MM.1S (cell line): Measurements from ENCODE around the gene PLCG1.

Experiments
- DNase-seq: peaks from one replicate; pipeline ENCODE4 v3.0.0-alpha.2; 2015
- H2AFZ ChIP-seq: fragments of 300-600 bp; sonication (generic); 2 replicates; pipeline ENCODE4 v1.6.0; 2016; ENCODE audit warnings: antibody characterized with exemption, low read length
- H3F3A ChIP-seq: fragments of 300-600 bp; sonication (generic); 2 replicates; pipeline ENCODE4 v1.6.1; 2016; ENCODE audit warnings: mild to moderate bottlenecking, antibody characterized with exemption, low read length, moderate library complexity, mixed read lengths; ENCODE audit not compliant: insufficient read depth
- H3K27ac ChIP-seq: fragments of 300-600 bp; sonication (generic); 2 replicates; pipeline ENCODE4 v1.5.1; 2016; ENCODE audit warnings: mild to moderate bottlenecking, low read length
- H3K27me3 ChIP-seq: fragments of 300-600 bp; sonication (generic); replicated peaks from 2 replicates; pipeline ENCODE4 v1.6.0; 2016; ENCODE audit warnings: low read length; ENCODE audit not compliant: insufficient read depth
- H3K36me3 ChIP-seq: fragments of 300-600 bp; sonication (generic); replicated peaks from 2 replicates; pipeline ENCODE4 v1.6.1; 2016; ENCODE audit warnings: mild to moderate bottlenecking, low read length, mixed read lengths; ENCODE audit not compliant: insufficient read depth
- H3K4me1 ChIP-seq: fragments of 300-600 bp; sonication (generic); 2 replicates; pipeline ENCODE4 v1.6.1; 2016; ENCODE audit warnings: low read length, mixed read lengths
- H3K4me2 ChIP-seq: fragments of 300-600 bp; sonication (generic); 2 replicates; pipeline ENCODE4 v1.6.0; 2016; ENCODE audit warnings: low read depth, low read length
- H3K4me3 ChIP-seq: fragments of 300-600 bp; sonication (generic); 2 replicates; pipeline ENCODE4 v1.5.1; 2016; ENCODE audit warnings: low read length, mixed read lengths
- H3K79me2 ChIP-seq: fragments of 300-600 bp; sonication (generic); 2 replicates; pipeline ENCODE4 v1.6.1; 2016; ENCODE audit warnings: mixed run types, low read length, mixed read lengths
- H3K9ac ChIP-seq: fragments of 300-600 bp; sonication (generic); 2 replicates; pipeline ENCODE4 v1.6.1; 2016; ENCODE audit warnings: low read length, mixed read lengths
- H3K9me2 ChIP-seq: fragments of 300-600 bp; sonication (generic); replicated peaks from 2 replicates; pipeline ENCODE4 v1.6.1; 2016; ENCODE audit warnings: mild to moderate bottlenecking, low read length, mixed read lengths; ENCODE audit not compliant: insufficient read depth
- H3K9me3 ChIP-seq: fragments of 300-600 bp; sonication (generic); replicated peaks from 2 replicates; pipeline ENCODE4 v1.6.1; 2016; ENCODE audit warnings: mild to moderate bottlenecking, low read length, mixed read lengths; ENCODE audit not compliant: insufficient read depth
- H4K20me1 ChIP-seq: fragments of 300-600 bp; sonication (generic); 2 replicates; pipeline ENCODE4 v1.6.1; 2016; ENCODE audit warnings: mild to moderate bottlenecking, low read length, moderate library complexity, mixed read lengths; ENCODE audit not compliant: insufficient read depth
- EZH2 ChIP-seq: fragments of 300-600 bp; sonication (generic); optimal IDR thresholded peaks from 2 replicates; pipeline ENCODE3; 2017; ENCODE audit warnings: low read depth, mild to moderate bottlenecking, antibody characterized with exemption, low read length, mixed read lengths
- EZH2phosphoT487 ChIP-seq: fragments of 300-600 bp; sonication (generic); IDR thresholded peaks from 2 replicates; pipeline ENCODE4 v1.6.1; 2018; ENCODE audit warnings: antibody characterized with exemption, low read length
- TF ChIP-seq, protein P1 (sequence below): fragments of 300-600 bp; sonication (generic); IDR thresholded peaks from 2 replicates; pipeline ENCODE4 v1.5.1; 2016; ENCODE audit warnings: antibody characterized with exemption, low read length, mixed read lengths

PLCG1 gene

DNA sequence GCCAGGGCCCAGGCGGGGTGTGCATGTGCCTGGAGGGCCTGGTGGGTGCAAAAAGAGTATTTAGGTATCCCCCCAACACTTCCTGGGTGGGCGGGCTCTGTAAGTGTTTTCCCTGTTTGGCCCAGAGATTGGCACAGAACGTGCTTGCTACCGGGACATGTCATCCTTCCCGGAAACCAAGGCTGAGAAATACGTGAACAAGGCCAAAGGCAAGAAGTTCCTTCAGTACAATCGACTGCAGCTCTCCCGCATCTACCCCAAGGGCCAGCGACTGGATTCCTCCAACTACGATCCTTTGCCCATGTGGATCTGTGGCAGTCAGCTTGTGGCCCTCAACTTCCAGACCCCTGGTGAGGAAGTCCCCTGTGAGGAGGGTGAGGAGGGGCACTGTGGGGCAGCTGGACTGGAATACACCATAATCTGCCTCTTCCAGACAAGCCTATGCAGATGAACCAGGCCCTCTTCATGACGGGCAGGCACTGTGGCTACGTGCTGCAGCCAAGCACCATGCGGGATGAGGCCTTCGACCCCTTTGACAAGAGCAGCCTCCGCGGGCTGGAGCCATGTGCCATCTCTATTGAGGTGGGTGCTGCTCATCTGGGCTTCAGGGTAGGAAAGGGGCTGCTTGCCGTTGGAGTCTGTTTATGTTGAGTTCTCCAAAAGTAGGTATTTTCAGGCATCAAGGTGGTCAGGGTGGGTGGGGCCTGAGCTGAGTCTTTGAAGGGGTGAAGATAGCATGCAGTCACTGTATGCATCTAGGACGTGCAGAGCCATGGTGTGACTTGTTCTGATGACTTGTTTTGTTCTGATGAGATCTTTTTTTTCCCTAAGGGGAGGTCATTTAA is 35.2 kb downstream of the PLCG1 start:
- Histone ChIP-seq H3K36me3 (peaks cover 11% of the 10 kb centered on the region; the same call in 1 of the 2 replicates), H3K27ac (no peak overlapping the region), H4K20me1 (peaks cover 7% of the 10 kb centered on the region; the same call in 1 of the 2 replicates), H2AFZ (no peak overlapping the region), H3K4me3 (no peak overlapping the region), H3K9me2 (no peaks in the 10 kb centered on the region), H3K4me2 (no peak overlapping the region), H3K9ac (no peak overlapping the region), H3F3A (peaks cover 5% of the 10 kb centered on the region; the same call in 1 of the 2 replicates), H3K9me3 (no peaks in the 10 kb centered on the region), H3K27me3 (no peaks in the 10 kb centered on the region), H3K4me1 (peaks cover 9% of the 10 kb centered on the region), H3K79me2 (no peaks in the 10 kb centered on the region)
- TF ChIP-seq, protein P1, sequence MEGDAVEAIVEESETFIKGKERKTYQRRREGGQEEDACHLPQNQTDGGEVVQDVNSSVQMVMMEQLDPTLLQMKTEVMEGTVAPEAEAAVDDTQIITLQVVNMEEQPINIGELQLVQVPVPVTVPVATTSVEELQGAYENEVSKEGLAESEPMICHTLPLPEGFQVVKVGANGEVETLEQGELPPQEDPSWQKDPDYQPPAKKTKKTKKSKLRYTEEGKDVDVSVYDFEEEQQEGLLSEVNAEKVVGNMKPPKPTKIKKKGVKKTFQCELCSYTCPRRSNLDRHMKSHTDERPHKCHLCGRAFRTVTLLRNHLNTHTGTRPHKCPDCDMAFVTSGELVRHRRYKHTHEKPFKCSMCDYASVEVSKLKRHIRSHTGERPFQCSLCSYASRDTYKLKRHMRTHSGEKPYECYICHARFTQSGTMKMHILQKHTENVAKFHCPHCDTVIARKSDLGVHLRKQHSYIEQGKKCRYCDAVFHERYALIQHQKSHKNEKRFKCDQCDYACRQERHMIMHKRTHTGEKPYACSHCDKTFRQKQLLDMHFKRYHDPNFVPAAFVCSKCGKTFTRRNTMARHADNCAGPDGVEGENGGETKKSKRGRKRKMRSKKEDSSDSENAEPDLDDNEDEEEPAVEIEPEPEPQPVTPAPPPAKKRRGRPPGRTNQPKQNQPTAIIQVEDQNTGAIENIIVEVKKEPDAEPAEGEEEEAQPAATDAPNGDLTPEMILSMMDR, result no peak
- TF ChIP-seq EZH2 (no peak), EZH2phosphoT487 (no peak)
- no peak for DNase-seq

DNA sequence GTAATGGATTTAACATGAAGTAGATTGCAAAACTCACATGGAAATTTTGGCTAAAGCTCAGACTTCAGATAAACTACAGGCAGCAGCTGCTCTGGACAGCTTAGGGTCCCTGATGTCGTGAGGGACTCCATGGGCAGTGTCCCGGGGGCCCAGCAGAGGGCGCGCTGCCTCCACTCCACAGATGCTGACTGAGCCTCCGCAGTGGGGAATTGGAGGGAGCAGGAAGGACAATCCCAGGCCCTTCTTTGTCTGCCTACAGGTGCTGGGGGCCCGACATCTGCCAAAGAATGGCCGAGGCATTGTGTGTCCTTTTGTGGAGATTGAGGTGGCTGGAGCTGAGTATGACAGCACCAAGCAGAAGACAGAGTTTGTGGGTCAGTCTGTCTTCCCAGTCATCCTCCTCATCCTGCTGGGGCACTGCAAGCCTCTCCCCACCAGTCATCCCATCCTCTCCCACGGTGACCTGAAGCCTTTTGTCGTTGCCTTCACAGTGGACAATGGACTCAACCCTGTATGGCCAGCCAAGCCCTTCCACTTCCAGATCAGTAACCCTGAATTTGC is 35.9 kb downstream of the PLCG1 start:
- H3K36me3 ChIP-seq, result peaks cover 11% of the 10 kb centered on the region; the same call in 1 of the 2 replicates
- 0 out of 2 replicates have a peak, but pooled peaks cover 3% of the 10 kb centered on the region for H3F3A ChIP-seq
- H4K20me1 ChIP-seq, result peaks cover 3% of the 10 kb centered on the region; the same call in 1 of the 2 replicates
- H3K4me3 ChIP-seq, result no peak overlapping the region
- no peaks in the 10 kb centered on the region for H3K9me3 ChIP-seq
- peak; percentile 45 for DNase-seq
- no peak overlapping the region for H3K9ac ChIP-seq
- TF ChIP-seq, protein P1, result peak; percentile 94
- no peak for TF ChIP-seq EZH2phosphoT487
- no peak overlapping the region for H3K27ac ChIP-seq
- no peaks in the 10 kb centered on the region for H3K9me2 ChIP-seq
- H3K4me2 ChIP-seq, result no peak overlapping the region
- H2AFZ ChIP-seq, result no peak overlapping the region
- H3K79me2 ChIP-seq, result no peaks in the 10 kb centered on the region
- H3K4me1 ChIP-seq, result peaks cover 2% of the 10 kb centered on the region; the same call in 1 of the 2 replicates
- no peaks in the 10 kb centered on the region for H3K27me3 ChIP-seq

DNA sequence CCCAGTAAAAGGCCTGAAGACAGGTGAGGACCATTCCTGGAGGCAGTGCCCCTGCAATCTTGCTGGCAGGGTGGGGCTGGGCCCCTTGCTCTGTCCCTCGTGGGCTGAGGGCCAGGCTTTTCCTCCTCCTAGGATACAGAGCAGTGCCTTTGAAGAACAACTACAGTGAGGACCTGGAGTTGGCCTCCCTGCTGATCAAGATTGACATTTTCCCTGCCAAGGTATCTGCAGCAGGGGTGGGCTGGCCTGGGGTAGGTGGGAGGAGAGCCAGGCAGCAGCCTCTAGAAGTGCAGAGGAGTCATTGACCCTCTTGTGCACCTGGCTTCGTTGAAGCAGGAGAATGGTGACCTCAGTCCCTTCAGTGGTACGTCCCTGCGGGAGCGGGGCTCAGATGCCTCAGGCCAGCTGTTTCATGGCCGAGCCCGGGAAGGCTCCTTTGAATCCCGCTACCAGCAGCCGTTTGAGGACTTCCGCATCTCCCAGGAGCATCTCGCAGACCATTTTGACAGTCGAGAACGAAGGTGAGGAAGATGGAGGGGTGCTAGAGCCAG is 36.5 kb downstream of the PLCG1 start:
- H3K9ac ChIP-seq, result no peak overlapping the region
- H3F3A ChIP-seq, result 0 out of 2 replicates have a peak, but pooled peaks cover 3% of the 10 kb centered on the region
- H3K27me3 ChIP-seq, result no peaks in the 10 kb centered on the region
- no peak overlapping the region for H3K4me2 ChIP-seq
- no peaks in the 10 kb centered on the region for H3K9me2 ChIP-seq
- H3K79me2 ChIP-seq, result no peaks in the 10 kb centered on the region
- no peaks in the 10 kb centered on the region for H4K20me1 ChIP-seq
- TF ChIP-seq, protein P1, result no peak
- TF ChIP-seq EZH2 (no peak), EZH2phosphoT487 (no peak)
- peaks cover 8% of the 10 kb centered on the region; the same call in 1 of the 2 replicates for H3K36me3 ChIP-seq
- no peak overlapping the region for H3K27ac ChIP-seq
- no peak overlapping the region for H2AFZ ChIP-seq
- H3K9me3 ChIP-seq, result no peaks in the 10 kb centered on the region
- no peak for DNase-seq
- H3K4me1 ChIP-seq, result no peaks in the 10 kb centered on the region
- no peak overlapping the region for H3K4me3 ChIP-seq
